Measurements from ENCODE around the gene U2SURP.
A peak's percentile ranks its signal among the peaks of the same experiment; 100 is the strongest.
"Not testable (repeated sequence)": the region's sequence is repeated elsewhere in the genome, so short reads cannot be mapped to it uniquely, and the experiment has no call there.

The U2SURP gene

DNA sequence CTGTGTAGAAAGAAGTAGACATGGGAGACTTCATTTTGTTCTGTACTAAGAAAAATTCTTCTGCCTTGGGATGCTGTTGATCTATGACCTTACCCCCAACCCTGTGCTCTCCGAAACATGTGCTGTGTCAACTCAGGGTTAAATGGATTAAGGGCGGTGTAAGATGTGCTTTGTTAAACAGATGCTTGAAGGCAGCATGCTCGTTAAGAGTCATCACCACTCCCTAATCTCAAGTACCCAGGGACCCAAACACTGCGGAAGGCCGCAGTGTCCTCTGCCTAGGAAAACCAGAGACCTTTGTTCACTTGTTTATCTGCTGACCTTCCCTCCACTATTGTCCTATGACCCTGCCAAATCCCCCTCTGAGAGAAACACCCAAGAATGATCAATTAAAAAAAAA is 72.6 kb downstream of the U2SURP start:
- not testable (repeated sequence) for DNase-seq

DNA sequence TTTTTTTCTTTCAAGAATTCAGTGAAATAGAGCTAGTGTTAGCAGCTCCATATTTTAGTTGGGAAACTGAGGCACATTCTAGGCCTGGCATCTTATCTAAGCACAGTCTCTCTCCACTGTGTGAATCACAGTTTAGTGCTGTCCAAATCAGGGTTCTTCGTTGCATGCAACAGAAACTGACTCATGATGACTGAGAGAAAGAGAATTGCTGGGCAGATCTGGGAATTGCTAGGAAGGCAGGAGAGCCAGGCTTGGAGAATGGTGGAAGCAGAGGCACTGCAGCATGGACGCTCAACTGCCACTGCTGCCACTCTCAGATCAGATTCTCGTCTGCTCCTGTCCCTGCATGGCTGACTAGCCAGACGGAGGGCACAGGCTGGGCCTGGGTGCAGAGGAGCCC is 77.5 kb downstream of the U2SURP start:
- DNase-seq, result no peak

DNA sequence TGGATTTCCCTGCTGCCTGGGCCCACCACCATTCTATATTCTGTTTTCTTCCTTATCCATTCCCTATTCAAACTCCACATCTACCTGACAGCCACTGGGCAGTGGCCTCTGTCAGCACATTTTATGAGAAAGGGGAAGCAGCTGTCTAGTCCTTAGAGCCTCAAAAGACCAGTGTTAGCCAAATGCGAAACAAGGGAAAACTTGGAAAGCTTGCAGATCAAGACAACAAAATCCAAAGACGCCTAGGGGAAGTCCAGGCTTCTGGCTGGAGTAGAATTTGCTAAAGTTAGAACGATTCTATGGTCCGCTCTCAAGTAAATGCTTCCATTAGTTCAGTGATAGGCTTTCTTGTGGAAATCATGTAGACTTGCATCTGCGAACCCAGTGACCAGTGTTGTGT is 78.8 kb downstream of the U2SURP start:
- DNase-seq, result no peak

DNA sequence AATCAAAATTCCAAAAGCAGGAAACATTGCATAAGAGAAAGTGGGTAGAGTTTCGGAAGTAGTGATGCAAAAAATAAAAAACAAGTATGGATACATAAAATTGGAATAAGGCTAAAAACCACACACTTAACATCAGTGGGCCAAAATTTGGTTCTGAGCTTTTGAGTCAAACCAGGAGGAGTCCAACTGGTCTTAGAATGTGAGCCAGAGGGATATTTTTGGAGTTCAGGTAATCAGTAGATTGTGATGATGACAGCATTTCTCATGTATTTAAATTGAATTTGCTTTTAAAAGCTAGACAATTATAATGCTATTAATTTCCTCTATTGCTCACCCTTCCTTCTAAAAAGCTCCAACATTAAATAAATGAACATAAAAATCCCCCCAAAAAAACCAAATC is 80.0 kb downstream of the U2SURP start:
- no peak for DNase-seq

GRCh38 chr3:143081844-143082778 is 80.7 kb downstream of the U2SURP start:
- DNase-seq, result no peak

- DNase-seq, result no peak
These were observed 82.4 kb downstream of the U2SURP start for GRCh38 chr3:143083781-143084180.

GRCh38 chr3:143084856-143085731 is 83.7 kb downstream of the U2SURP start:
- no peak for DNase-seq

- no peak for DNase-seq
These were observed 87.5 kb downstream of the U2SURP start for GRCh38 chr3:143088835-143089234.

DNA sequence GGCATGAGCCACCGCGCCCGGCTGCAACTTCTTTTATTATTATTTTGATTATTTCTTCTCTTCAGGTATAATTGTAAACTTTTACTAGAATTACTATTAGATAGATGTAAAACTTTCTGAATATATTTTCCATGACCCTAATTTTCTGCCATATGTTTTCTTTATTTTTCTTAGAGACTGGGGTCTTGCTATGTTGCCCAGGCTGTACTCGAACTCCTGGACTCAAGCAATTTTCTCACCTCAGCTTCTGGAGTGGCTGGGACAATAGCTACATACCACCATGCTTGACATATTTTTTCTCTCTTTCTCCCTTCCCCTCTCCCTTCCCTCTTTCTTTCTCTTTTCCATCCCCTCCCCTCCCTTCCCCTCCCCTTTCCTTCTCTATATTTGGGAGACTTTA is 88.6 kb downstream of the U2SURP start:
- DNase-seq, result no peak

- peak; percentile 80 for DNase-seq
These were observed 89.1 kb downstream of the U2SURP start for GRCh38 chr3:143090486-143090885.

DNA sequence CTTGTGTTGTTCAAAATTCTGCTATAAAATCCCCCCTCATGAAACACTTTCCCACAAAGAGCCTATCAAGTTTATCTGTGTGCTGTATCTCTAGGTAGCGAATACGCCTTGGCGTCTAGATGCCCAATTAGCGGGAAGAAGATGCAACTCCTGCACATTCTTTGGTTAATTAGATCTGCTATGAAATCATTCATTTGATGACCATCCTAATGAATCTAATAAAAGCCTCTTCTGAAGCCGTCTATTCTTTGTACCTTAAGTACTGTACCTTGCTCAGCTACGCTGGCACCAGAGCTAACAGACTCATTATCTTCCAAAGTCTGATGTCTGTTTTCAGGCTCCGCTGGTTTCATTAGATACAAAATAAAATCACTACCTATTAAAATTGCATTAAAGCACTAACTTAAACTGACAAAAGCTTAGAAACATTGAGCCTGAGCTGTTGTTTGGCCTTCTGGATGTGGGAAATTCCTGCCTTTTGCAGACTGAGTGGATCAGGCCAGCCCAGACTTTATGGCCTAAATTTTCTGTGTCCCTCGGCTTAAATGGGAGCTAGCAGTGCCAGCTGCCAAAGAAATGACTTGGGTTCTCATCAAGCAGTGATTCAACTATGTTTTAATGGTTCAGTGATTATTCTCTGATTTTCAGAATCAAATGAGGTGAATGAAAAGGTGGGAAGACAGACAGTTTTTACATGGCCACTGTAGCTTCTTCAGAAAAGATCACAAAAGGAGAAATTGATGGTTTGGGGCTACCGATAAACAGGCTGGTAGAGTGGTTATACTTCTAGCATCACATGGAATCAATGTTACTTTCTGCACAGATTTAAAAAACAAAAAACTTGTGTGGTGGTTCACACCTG is 89.8 kb downstream of the U2SURP start:
- peak; percentile 12 for DNase-seq

DNA sequence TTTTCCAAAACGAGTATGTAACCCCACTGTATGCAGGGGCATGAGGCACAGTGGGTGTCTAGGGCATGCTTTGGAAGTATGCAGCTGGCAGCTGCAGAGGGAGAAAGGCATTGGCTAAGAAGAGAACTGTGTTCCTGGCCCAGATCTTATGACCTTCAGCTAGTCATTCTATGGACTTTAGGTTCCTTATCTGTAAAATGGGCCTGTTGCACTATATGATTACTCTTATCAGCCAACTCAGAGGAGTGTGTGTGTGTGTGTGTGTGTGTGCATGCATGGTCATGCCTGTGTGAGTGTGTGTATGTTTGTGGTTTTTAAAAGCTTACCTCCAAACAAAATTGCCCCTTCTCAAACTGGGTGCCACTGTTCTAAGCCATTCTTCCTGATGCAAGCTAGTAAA is 90.8 kb downstream of the U2SURP start:
- no peak for DNase-seq

DNA sequence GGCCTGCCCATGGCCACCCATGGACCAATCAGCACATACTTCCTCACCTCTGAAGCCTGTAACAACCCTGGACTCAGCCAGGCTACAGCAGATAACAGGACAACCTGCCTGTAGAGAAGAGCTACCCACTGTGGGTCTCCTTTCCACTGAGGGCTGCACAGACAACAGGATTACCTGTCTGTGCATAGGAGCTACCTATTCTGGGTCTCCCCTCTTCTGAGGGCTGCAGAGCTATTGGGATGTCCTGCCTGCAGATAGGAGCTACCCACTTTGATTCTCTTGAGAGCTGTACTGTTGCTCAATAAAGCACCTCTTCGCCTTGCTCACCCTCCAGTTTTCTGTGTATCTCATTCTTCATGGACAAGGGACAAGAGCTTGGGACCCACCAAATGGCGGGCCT is 94.4 kb downstream of the U2SURP start:
- DNase-seq, result no peak

DNA sequence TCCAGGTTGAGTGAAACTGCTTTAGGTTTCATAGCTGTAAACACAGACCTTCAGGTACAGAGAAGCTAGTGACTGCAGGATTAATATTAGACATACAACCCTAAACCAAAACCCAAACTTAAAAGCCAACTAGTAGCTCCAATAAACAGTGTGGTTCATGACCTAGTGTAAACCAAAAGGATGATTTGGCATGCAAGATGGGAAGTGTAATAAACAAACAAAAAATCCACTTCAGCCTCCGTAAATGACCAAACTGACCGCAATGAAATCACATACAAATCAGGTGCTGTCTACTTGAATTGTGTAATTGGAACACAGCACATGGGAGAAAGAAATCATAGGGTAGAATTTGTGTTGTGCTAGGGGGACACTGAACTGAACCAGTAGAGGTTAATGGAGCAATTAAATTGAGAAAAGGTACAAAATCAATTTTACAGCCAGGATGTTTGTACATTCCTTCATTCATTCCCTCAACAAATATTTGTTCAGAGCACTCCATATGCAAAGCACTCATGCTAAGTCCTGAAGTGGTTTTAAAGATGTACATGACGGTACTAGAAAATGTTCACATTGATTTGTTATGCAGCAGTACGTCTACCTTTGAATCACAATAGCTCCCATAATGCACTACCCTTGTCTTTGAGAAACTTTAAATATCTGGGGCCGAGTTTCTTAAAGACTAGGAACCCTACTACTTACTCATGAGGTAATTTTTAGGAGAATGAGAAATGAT is 96.8 kb downstream of the U2SURP start:
- DNase-seq, result no peak

GRCh38 chr3:143099210-143099609 is 97.8 kb downstream of the U2SURP start:
- DNase-seq, result no peak

GRCh38 chr3:143099690-143100089 is 98.3 kb downstream of the U2SURP start:
- DNase-seq, result no peak

GRCh38 chr3:143100451-143100850 is 99.1 kb downstream of the U2SURP start:
- no peak for DNase-seq

- no peak for DNase-seq
These were observed 100.5 kb downstream of the U2SURP start for GRCh38 chr3:143101792-143102381.

- no peak for DNase-seq
These were observed 102.3 kb downstream of the U2SURP start for GRCh38 chr3:143103652-143104051.

DNA sequence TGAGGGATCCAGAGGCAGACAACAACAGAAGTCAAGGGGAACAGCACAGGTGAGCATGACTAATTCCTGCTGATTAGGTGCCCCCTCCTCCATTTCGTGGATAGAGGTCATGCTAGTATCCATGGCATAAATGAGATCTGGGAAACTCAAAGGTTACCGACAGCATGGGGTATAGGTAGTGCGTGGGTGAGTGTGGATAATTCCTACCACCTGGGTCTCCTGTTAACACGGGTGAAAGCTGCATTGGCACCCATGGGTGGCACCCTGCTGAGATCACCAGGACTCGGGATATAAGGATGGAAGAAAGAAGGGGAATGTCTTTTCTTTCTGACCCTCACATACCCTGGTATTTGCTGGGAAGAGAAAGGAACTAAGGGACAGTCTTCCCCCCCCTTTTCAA is 103.8 kb downstream of the U2SURP start:
- no peak for DNase-seq

GRCh38 chr3:143109861-143110260 is 108.5 kb downstream of the U2SURP start:
- DNase-seq, result peak; percentile 51

All from NCI-H1694 (cell line).